CD4-positive, alpha-beta T cell (primary cell): Measurements from ENCODE around the gene ARID2. TPM values are rescaled to one million over a fixed set of nuclear protein-coding genes. Genes with fewer than 3 reads are reported as not detected.

Experiments
- ATAC-seq: fragments of 200-7000 bp; cut with Tn5 transposase; one replicate; pipeline ENCODE4 v1.10.0; 2022; ENCODE audit warnings: mild to moderate bottlenecking; ENCODE audit not compliant: poor library complexity
- CTCF ChIA-PET: fragments of 350-600 bp; sonication (Branson Sonifier 250); formaldehyde crosslinking; loops from one replicate; lab custom pipeline; 2021; ENCODE audit warnings: antibody characterized with exemption, inconsistent platforms; lab: Charles Lee
- POLR2A ChIA-PET: fragments of 350-600 bp; sonication (Branson Sonifier 250); formaldehyde crosslinking; loops from one replicate; lab custom pipeline; 2021; ENCODE audit warnings: antibody characterized with exemption, inconsistent platforms; lab: Charles Lee
- DNase-seq, 14 experiments: peaks; one replicate each; pipeline ENCODE4 v3.0.0-alpha.2; 2013 to 2020; ENCODE audit warnings: mixed read lengths in 2 of 14
- H3K27ac ChIP-seq, 2 donors: one replicate each; pipeline versions ENCODE4 v1.5.1 to v1.7.0; 2013; ENCODE audit warnings: low read length in 2 of 2, low read depth in 1 of 2, mild to moderate bottlenecking in 1 of 2
- H3K27me3 ChIP-seq, 2 experiments: 1 replicate in 1 of 2; 2 replicates in 1 of 2; pipeline versions ENCODE4 v1.6.1 to v1.7.0; 2013; ENCODE audit warnings: low read length in 2 of 2, control low read depth in 1 of 2, mild to moderate bottlenecking in 1 of 2, moderate library complexity in 1 of 2; ENCODE audit not compliant: insufficient read depth in 2 of 2, control insufficient read depth in 1 of 2
- H3K36me3 ChIP-seq: one replicate; pipeline ENCODE4 v1.6.1; 2013; ENCODE audit warnings: low read length, control low read depth; ENCODE audit not compliant: insufficient read depth
- H3K4me1 ChIP-seq: one replicate; pipeline ENCODE4 v1.6.1; 2013; ENCODE audit warnings: low read length, control low read depth; ENCODE audit not compliant: insufficient read depth
- H3K4me3 ChIP-seq: one replicate; pipeline ENCODE4 v1.5.1; 2013; ENCODE audit warnings: mild to moderate bottlenecking, low read length, moderate library complexity
- H3K9me3 ChIP-seq, 2 experiments: 1 replicate in 1 of 2; 2 replicates in 1 of 2; pipeline versions ENCODE4 v1.6.1 to v1.7.0; 2013; ENCODE audit warnings: low read length in 2 of 2, mild to moderate bottlenecking in 2 of 2, control low read depth in 1 of 2, moderate library complexity in 1 of 2; ENCODE audit not compliant: control insufficient read depth in 1 of 2, insufficient read depth in 1 of 2
- H3K27ac Mint-ChIP-seq: one replicate; pipeline ENCODE4 v1.8.0; 2020; ENCODE audit warnings: mixed read lengths
- H3K27me3 Mint-ChIP-seq: one replicate; pipeline ENCODE4 v1.8.0; 2021; ENCODE audit warnings: mixed read lengths
- H3K36me3 Mint-ChIP-seq: one replicate; pipeline ENCODE4 v1.8.0; 2021; ENCODE audit warnings: low read depth, mixed read lengths
- H3K4me1 Mint-ChIP-seq: one replicate; pipeline ENCODE4 v1.8.0; 2021; ENCODE audit warnings: low read depth, mixed read lengths
- H3K4me3 Mint-ChIP-seq: one replicate; pipeline ENCODE4 v1.8.0; 2020; ENCODE audit warnings: mild to moderate bottlenecking, mixed read lengths
- H3K9me3 Mint-ChIP-seq: one replicate; pipeline ENCODE4 v1.8.0; 2020; ENCODE audit warnings: mixed read lengths
- intact Hi-C, 2 experiments: fragments of 100-400 bp; cut with DNase I in 1 of 2; cut with micrococcal nuclease in 1 of 2; formaldehyde crosslinking; loops; one replicate each; pipeline versions ENCODE4 v1.15.1 to v1.9.0; 2023 to 2025; cut with DNase I, micrococcal nuclease
- total RNA-seq, 174 experiments: library from RNA in 2 of 174; stranded (reverse) in 2 of 174; gene quantifications; one replicate each; pipeline ENCODE4 v1.2.3 and lab custom pipeline; 2021 to 2026
- TF ChIP-seq, protein P1 (sequence below): fragments of 200-600 bp; IDR thresholded peaks from one replicate; pipeline ENCODE4 v1.8.0; 2022; ENCODE audit warnings: antibody characterized with exemption, mild to moderate bottlenecking

ARID2 gene
- total RNA-seq, 2 experiments from 2014 or later = 49.0 to 51.3 TPM

DNA sequence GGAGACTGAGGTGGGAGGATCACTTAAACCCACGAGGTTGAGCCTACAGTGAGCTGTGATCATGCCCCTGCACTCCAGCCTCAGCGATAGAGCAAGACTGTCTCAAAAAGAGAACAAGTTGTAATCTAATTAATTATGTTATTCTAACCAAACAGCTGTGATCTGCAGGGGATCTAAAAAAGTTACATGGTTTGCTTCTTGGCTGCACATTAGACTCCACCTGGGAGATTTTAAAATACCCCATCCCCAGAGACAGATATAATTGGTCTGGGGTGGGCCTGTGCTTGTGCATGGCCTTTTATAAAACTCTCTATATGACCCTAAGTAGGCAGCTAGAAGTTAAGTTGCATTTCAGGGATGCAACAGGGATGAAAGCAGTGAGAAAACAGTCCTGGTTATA is 184.1 kb downstream of the ARID2 start:
- Mint-ChIP-seq H3K4me1 (no peaks in the 10 kb centered on the region), H3K27ac (no peak overlapping the region), H3K36me3 (peaks cover 10% of the 10 kb centered on the region), H3K4me3 (no peak overlapping the region), H3K9me3 (no peaks in the 10 kb centered on the region), H3K27me3 (no peaks in the 10 kb centered on the region)
- ChIA-PET POLR2A (interaction anchor here (1.4 to 1.5 kb wide), 2 partner anchors 8 to 15 kb away, joined by 3 to 4 read pairs; no protein-coding TSS in a partner anchor), CTCF (interaction anchor here (1.5 kb wide), 1 partner anchor 21 kb away, joined by 3 read pairs; no protein-coding TSS in a partner anchor)
- Histone ChIP-seq H3K27me3 (no peaks in the 10 kb centered on the region), H3K4me3 (no peak overlapping the region), H3K4me1 (no peaks in the 10 kb centered on the region), H3K27ac (no peak overlapping the region), H3K36me3 (peaks cover 2% of the 10 kb centered on the region), H3K9me3 (peaks cover 0 to 5% of the 10 kb centered on the region in 2 experiments)
- intact Hi-C loops = no loop called here
- TF ChIP-seq, protein P1, sequence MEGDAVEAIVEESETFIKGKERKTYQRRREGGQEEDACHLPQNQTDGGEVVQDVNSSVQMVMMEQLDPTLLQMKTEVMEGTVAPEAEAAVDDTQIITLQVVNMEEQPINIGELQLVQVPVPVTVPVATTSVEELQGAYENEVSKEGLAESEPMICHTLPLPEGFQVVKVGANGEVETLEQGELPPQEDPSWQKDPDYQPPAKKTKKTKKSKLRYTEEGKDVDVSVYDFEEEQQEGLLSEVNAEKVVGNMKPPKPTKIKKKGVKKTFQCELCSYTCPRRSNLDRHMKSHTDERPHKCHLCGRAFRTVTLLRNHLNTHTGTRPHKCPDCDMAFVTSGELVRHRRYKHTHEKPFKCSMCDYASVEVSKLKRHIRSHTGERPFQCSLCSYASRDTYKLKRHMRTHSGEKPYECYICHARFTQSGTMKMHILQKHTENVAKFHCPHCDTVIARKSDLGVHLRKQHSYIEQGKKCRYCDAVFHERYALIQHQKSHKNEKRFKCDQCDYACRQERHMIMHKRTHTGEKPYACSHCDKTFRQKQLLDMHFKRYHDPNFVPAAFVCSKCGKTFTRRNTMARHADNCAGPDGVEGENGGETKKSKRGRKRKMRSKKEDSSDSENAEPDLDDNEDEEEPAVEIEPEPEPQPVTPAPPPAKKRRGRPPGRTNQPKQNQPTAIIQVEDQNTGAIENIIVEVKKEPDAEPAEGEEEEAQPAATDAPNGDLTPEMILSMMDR = no peak
- no peak for DNase-seq
- ATAC-seq = no peak

DNA sequence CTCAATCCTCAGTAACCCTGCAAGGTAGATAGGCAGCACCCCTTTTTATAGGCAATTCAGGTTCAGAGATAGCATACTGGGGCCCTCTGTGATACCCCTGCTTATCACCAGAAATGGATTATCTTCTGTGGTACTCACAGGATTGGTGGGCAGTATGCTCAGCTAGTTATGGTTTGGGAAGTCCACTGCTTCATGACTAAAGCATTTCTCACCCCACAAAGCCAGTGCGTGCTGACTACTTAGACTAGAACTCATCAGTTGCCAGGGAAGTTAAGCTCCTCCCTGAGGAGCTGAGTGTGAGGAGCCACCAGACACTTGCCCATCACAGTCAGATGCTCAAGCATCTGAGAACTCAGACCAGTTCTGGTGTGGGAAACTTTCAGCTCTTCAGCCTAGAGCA is 184.6 kb downstream of the ARID2 start:
- H3K36me3 ChIP-seq = peaks cover 3% of the 10 kb centered on the region
- no peak overlapping the region for H3K4me3 ChIP-seq
- no peak for ATAC-seq
- intact Hi-C loops = no loop called here
- Mint-ChIP-seq H3K4me1 (no peaks in the 10 kb centered on the region), H3K27me3 (no peaks in the 10 kb centered on the region), H3K27ac (no peak overlapping the region), H3K9me3 (no peaks in the 10 kb centered on the region), H3K4me3 (no peak overlapping the region), H3K36me3 (peaks cover 15% of the 10 kb centered on the region)
- peak in 1 of 14 experiments; percentile 22 for DNase-seq
- TF ChIP-seq, protein P1 = no peak
- peaks cover 0 to 5% of the 10 kb centered on the region in 2 experiments for H3K9me3 ChIP-seq
- H3K27me3 ChIP-seq = no peaks in the 10 kb centered on the region
- ChIA-PET POLR2A (interaction anchor here (0.6 to 1.5 kb wide), 3 partner anchors 9 to 102 kb away, joined by 3 to 4 read pairs (median 3); no protein-coding TSS in a partner anchor), CTCF (interaction anchor here (1.5 kb wide), 1 partner anchor 20 kb away, joined by 3 read pairs; no protein-coding TSS in a partner anchor)
- no peaks in the 10 kb centered on the region for H3K4me1 ChIP-seq
- no peak overlapping the region for H3K27ac ChIP-seq

DNA sequence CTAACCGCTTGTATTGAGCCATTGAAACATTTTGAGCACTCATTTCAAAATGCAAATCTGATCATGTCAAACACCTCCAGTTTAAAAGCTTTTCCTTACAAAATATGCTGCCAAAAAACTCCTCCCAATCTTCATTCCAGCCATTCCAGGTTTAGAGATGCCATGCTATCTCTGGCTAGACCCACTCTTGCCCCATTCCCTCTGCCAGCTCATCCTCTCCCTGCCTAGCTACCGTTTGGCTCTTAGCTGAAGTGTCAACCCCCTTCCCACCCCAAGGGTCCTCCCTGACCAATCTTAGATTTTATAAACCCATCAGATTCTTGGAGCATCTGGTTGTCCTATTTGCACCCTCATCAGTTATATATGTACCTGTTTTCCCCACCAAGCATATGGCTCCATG is 185.9 kb downstream of the ARID2 start:
- Mint-ChIP-seq H3K27me3 (no peaks in the 10 kb centered on the region), H3K36me3 (peaks cover 28% of the 10 kb centered on the region), H3K4me3 (no peak overlapping the region), H3K9me3 (no peaks in the 10 kb centered on the region), H3K4me1 (no peaks in the 10 kb centered on the region), H3K27ac (no peak overlapping the region)
- Histone ChIP-seq H3K4me3 (no peak overlapping the region), H3K27me3 (no peaks in the 10 kb centered on the region), H3K9me3 (peaks cover 0 to 5% of the 10 kb centered on the region in 2 experiments), H3K4me1 (no peaks in the 10 kb centered on the region), H3K27ac (no peak overlapping the region), H3K36me3 (peaks cover 8% of the 10 kb centered on the region)
- intact Hi-C loops = no loop called here
- DNase-seq = no peak
- ATAC-seq = no peak
- CTCF ChIA-PET = no interaction called here
- POLR2A ChIA-PET = interaction anchor here (1.2 to 1.7 kb wide), 2 partner anchors 14 to 32 kb away, joined by 3 to 4 read pairs; no protein-coding TSS in a partner anchor
- TF ChIP-seq, protein P1 = no peak
